ENCODE data around the gene TMCC2. TPM values are rescaled to one million over a fixed set of nuclear protein-coding genes. Genes with fewer than 3 reads are reported as not detected.

TMCC2 gene
- total and polyA plus RNA-seq, 4 donors: 0.69 to 8.2 (median 3.6) TPM

DNA sequence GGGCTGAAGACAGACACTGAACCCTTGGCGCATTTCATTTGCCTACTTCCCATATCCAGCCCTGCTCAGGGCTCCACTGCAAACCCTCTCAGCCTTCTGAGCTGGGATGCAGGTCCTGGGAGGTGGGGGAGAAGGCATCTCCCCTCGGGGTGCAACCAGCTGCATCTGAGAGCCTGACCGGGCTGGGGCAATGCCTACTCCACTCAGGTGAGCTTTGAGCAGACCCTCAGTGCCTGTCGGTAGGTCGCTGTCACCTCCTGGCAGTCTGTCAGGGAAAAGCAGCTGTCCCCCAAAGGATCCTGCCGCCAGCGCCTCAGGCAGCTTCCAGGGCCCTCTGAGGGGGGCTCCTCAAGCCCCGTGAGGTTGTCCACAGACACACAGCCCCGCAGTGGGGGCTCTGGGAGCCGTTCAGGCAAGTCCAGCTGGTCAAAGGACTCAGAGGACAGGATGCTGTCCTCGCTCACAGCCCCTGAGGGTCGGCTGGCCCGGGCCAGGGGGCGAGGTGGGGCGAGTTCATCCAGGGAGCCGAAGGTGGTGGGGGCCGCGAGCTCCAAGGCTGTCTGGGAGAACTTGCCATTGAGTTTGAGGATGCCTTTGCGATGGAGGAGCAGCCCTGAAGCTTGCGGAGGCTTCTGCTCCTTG, 75.6 kb downstream of the TMCC2 start:
- Histone ChIP-seq H3K4me1 (ENCODE audit: control insufficient read depth in 1 of 2, insufficient read depth in 2 of 2, low read length in 2 of 2) (no peaks in the 10 kb centered on the region), H3K27ac (ENCODE audit: low read depth in 1 of 2, low read length in 2 of 2) (no peak overlapping the region), H3K36me3 (ENCODE audit: control insufficient read depth in 1 of 2, insufficient read depth in 2 of 2, low read length in 1 of 2) (no peaks in the 10 kb centered on the region), H3K4me3 (ENCODE audit: low read length in 2 of 2) (no peak overlapping the region), H3K9me3 (ENCODE audit: control insufficient read depth, low read length) (no peaks in the 10 kb centered on the region), H3K27me3 (ENCODE audit: control insufficient read depth in 1 of 2, insufficient read depth in 2 of 2, low read length in 1 of 2) (no peaks in the 10 kb centered on the region)
- ATAC-seq (ENCODE audit: low FRiP score) (no peak), DNase-seq (peak in 1 of 2 donors; percentile 34)
- 93% methylated on average over 20 of the region's 20 CpGs for whole genome bisulfite sequencing, 2 donors
- intact Hi-C loops (cut with DNase I): no loop called here

- peak in 1 of 2 donors; percentile 37 for DNase-seq
- 94 to 96% methylated on average over 19 of the region's 19 CpGs for WGBS, 2 donors
- intact Hi-C loops (cut with DNase I): no loop called here
- Histone ChIP-seq H3K27ac (ENCODE audit: low read depth in 1 of 2, low read length in 2 of 2) (no peak overlapping the region), H3K9me3 (ENCODE audit: control insufficient read depth, low read length) (no peaks in the 10 kb centered on the region), H3K27me3 (ENCODE audit: control insufficient read depth in 1 of 2, insufficient read depth in 2 of 2, low read length in 1 of 2) (no peaks in the 10 kb centered on the region), H3K36me3 (ENCODE audit: control insufficient read depth in 1 of 2, insufficient read depth in 2 of 2, low read length in 1 of 2) (no peaks in the 10 kb centered on the region), H3K4me3 (ENCODE audit: low read length in 2 of 2) (no peak overlapping the region), H3K4me1 (ENCODE audit: control insufficient read depth in 1 of 2, insufficient read depth in 2 of 2, low read length in 2 of 2) (no peaks in the 10 kb centered on the region)
- no peak for ATAC-seq (ENCODE audit: low FRiP score)
These were observed 76.4 kb downstream of the TMCC2 start for GRCh38 chr1:205304046-205304694.

GRCh38 chr1:205304695-205305070, 76.9 kb downstream of the TMCC2 start:
- no peaks in the 10 kb centered on the region for H3K9me3 ChIP-seq (ENCODE audit: control insufficient read depth, low read length)
- H3K27me3 ChIP-seq (ENCODE audit: control insufficient read depth in 1 of 2, insufficient read depth in 2 of 2, low read length in 1 of 2): no peaks in the 10 kb centered on the region
- H3K4me3 ChIP-seq (ENCODE audit: low read length in 2 of 2): no peak overlapping the region
- DNase-seq (no peak), ATAC-seq (ENCODE audit: low FRiP score) (no peak)
- no peaks in the 10 kb centered on the region for H3K4me1 ChIP-seq (ENCODE audit: control insufficient read depth in 1 of 2, insufficient read depth in 2 of 2, low read length in 2 of 2)
- H3K27ac ChIP-seq (ENCODE audit: low read depth in 1 of 2, low read length in 2 of 2): no peak overlapping the region
- 94 to 95% methylated on average over 1 of the region's 1 CpG for WGBS, 2 donors
- intact Hi-C loops (cut with DNase I): no loop called here
- H3K36me3 ChIP-seq (ENCODE audit: control insufficient read depth in 1 of 2, insufficient read depth in 2 of 2, low read length in 1 of 2): no peaks in the 10 kb centered on the region

DNA sequence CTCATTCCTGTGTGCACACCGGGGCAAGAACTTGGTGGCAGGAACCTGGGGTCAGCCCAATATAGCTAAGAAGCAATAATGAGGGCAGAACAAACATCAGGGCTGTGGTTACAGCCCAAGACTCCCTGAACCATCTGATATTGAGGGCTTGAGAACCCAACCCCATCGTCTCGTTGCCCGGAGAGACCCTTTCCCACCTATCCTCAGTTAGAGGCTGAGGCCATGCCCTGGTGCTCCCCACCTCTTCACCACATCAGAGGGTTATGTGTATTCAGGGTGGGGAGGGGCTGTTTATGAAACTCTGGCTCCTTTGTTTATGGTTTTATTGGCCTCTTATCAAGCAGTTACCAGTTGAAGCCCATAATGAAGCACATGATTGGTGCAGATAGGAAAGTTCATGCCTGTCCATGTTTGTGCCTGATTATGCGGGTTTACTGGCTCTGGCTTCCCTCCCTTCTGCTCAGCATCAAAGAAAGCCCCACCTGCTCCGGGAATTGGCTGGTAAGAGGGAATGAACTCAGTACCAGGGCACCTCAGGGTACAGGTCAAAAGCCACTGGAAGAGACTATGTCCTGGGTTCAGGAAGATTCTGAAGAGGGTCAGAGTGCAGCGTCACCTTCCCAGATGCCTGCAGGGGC, 79.3 kb downstream of the TMCC2 start:
- intact Hi-C loops (cut with DNase I): no loop called here
- Histone ChIP-seq H3K9me3 (ENCODE audit: control insufficient read depth, low read length) (no peaks in the 10 kb centered on the region), H3K27ac (ENCODE audit: low read depth in 1 of 2, low read length in 2 of 2) (no peak overlapping the region), H3K36me3 (ENCODE audit: control insufficient read depth in 1 of 2, insufficient read depth in 2 of 2, low read length in 1 of 2) (no peaks in the 10 kb centered on the region), H3K27me3 (ENCODE audit: control insufficient read depth in 1 of 2, insufficient read depth in 2 of 2, low read length in 1 of 2) (no peaks in the 10 kb centered on the region), H3K4me1 (ENCODE audit: control insufficient read depth in 1 of 2, insufficient read depth in 2 of 2, low read length in 2 of 2) (no peaks in the 10 kb centered on the region), H3K4me3 (ENCODE audit: low read length in 2 of 2) (no peak overlapping the region)
- 94 to 96% methylated on average over 7 of the region's 7 CpGs for WGBS, 2 donors
- ATAC-seq (ENCODE audit: low FRiP score): no peak
- no peak for DNase-seq

GRCh38 chr1:205309741-205310140, 82.0 kb downstream of the TMCC2 start:
- H3K27ac ChIP-seq (ENCODE audit: low read depth in 1 of 2, low read length in 2 of 2): no peak overlapping the region

GRCh38 chr1:205310976-205311704, 83.4 kb downstream of the TMCC2 start:
- ATAC-seq (ENCODE audit: low FRiP score) (no peak), DNase-seq (no peak)
- H3K27me3 ChIP-seq (ENCODE audit: control insufficient read depth in 1 of 2, insufficient read depth in 2 of 2, low read length in 1 of 2): no peaks in the 10 kb centered on the region
- no peaks in the 10 kb centered on the region for H3K36me3 ChIP-seq (ENCODE audit: control insufficient read depth in 1 of 2, insufficient read depth in 2 of 2, low read length in 1 of 2)
- H3K4me1 ChIP-seq (ENCODE audit: control insufficient read depth in 1 of 2, insufficient read depth in 2 of 2, low read length in 2 of 2): no peaks in the 10 kb centered on the region
- H3K9me3 ChIP-seq (ENCODE audit: control insufficient read depth, low read length): no peaks in the 10 kb centered on the region
- H3K27ac ChIP-seq (ENCODE audit: low read depth in 1 of 2, low read length in 2 of 2): no peak overlapping the region
- WGBS, 2 donors: 95 to 96% methylated on average over 8 of the region's 8 CpGs
- H3K4me3 ChIP-seq (ENCODE audit: low read length in 2 of 2): no peak overlapping the region
- intact Hi-C loops (cut with DNase I): no loop called here

More at GRCh38 chr1:205309741-205310140, 82.0 kb downstream of the TMCC2 start:
- no peak for ATAC-seq (ENCODE audit: low FRiP score)
- Histone ChIP-seq H3K9me3 (ENCODE audit: control insufficient read depth, low read length) (no peaks in the 10 kb centered on the region), H3K27me3 (ENCODE audit: control insufficient read depth in 1 of 2, insufficient read depth in 2 of 2, low read length in 1 of 2) (no peaks in the 10 kb centered on the region), H3K4me3 (ENCODE audit: low read length in 2 of 2) (no peak overlapping the region), H3K4me1 (ENCODE audit: control insufficient read depth in 1 of 2, insufficient read depth in 2 of 2, low read length in 2 of 2) (no peaks in the 10 kb centered on the region), H3K36me3 (ENCODE audit: control insufficient read depth in 1 of 2, insufficient read depth in 2 of 2, low read length in 1 of 2) (no peaks in the 10 kb centered on the region)
- WGBS, 2 donors: 81 to 100% methylated on average over 1 of the region's 1 CpG
- DNase-seq: no peak
- intact Hi-C loops (cut with DNase I): no loop called here

- Histone ChIP-seq H3K27ac (ENCODE audit: low read depth in 1 of 2, low read length in 2 of 2) (no peak overlapping the region), H3K27me3 (ENCODE audit: control insufficient read depth in 1 of 2, insufficient read depth in 2 of 2, low read length in 1 of 2) (no peaks in the 10 kb centered on the region), H3K4me3 (ENCODE audit: low read length in 2 of 2) (no peak overlapping the region), H3K4me1 (ENCODE audit: control insufficient read depth in 1 of 2, insufficient read depth in 2 of 2, low read length in 2 of 2) (no peaks in the 10 kb centered on the region), H3K9me3 (ENCODE audit: control insufficient read depth, low read length) (no peaks in the 10 kb centered on the region), H3K36me3 (ENCODE audit: control insufficient read depth in 1 of 2, insufficient read depth in 2 of 2, low read length in 1 of 2) (no peaks in the 10 kb centered on the region)
- 73 to 75% methylated on average over 10 of the region's 10 CpGs for WGBS, 2 donors
- DNase-seq: no peak
- intact Hi-C loops (cut with DNase I): no loop called here
- no peak for ATAC-seq (ENCODE audit: low FRiP score)
These were observed 85.3 kb downstream of the TMCC2 start for GRCh38 chr1:205312866-205313562.

- 41 to 59% methylated on average over 20 to 21 of the region's 21 CpGs for WGBS, 2 donors
- Histone ChIP-seq H3K27me3 (ENCODE audit: control insufficient read depth in 1 of 2, insufficient read depth in 2 of 2, low read length in 1 of 2) (no peaks in the 10 kb centered on the region), H3K4me1 (ENCODE audit: control insufficient read depth in 1 of 2, insufficient read depth in 2 of 2, low read length in 2 of 2) (no peaks in the 10 kb centered on the region), H3K36me3 (ENCODE audit: control insufficient read depth in 1 of 2, insufficient read depth in 2 of 2, low read length in 1 of 2) (no peaks in the 10 kb centered on the region), H3K4me3 (ENCODE audit: low read length in 2 of 2) (no peak overlapping the region), H3K27ac (ENCODE audit: low read depth in 1 of 2, low read length in 2 of 2) (no peak overlapping the region), H3K9me3 (ENCODE audit: control insufficient read depth, low read length) (no peaks in the 10 kb centered on the region)
- peak; percentile 59 for ATAC-seq (ENCODE audit: low FRiP score)
- intact Hi-C loops (cut with DNase I): no loop called here
- DNase-seq: peak; percentile 75 to 80
These were observed 86.0 kb downstream of the TMCC2 start for GRCh38 chr1:205313563-205314308.

Measured in aorta (tissue), 5 donors.